Stimulated activated CD8-positive, alpha-beta memory T cell treated with anti-CD3 and anti-CD28 coated beads, Interleukin-15, amount 100 ng/mL, for 4 hours (primary cell): Measurements from ENCODE around the gene ZSWIM5.
"Not testable (repeated sequence)": the region's sequence is repeated elsewhere in the genome, so short reads cannot be mapped to it uniquely, and the experiment has no call there.

Experiments used
- DNase-seq, 2 donors: peaks; one replicate each; pipeline ENCODE4 v3.0.0-alpha.2; 2020; ENCODE audit warnings: low read depth in 2 of 2

ZSWIM5 gene

GRCh38 chr1:45141247-45142003 is 65.0 kb downstream of the ZSWIM5 start:
- DNase-seq = no peak

DNA sequence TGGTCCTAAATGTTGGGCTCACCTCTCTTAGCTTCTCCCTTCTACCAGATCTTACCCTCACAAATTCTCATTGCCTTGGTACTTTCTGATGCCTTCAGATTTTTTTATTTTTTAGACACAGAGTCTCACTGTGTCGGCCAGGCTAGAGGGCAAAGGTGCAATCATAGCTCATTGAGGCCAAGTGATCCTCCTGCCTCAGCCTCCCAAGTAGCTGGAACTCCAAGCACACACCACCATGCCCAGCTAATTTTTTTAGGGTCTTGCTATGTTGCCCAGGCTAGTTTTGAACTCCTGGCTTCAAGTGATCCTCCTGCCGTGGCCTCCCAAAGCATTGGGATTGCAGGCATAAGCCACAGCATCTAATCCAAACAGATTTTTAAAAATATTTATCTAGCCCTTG is 69.4 kb downstream of the ZSWIM5 start:
- DNase-seq = no peak

- DNase-seq = no peak
Observed at GRCh38 chr1:45135316-45135715, 71.1 kb downstream of the ZSWIM5 start.

DNA sequence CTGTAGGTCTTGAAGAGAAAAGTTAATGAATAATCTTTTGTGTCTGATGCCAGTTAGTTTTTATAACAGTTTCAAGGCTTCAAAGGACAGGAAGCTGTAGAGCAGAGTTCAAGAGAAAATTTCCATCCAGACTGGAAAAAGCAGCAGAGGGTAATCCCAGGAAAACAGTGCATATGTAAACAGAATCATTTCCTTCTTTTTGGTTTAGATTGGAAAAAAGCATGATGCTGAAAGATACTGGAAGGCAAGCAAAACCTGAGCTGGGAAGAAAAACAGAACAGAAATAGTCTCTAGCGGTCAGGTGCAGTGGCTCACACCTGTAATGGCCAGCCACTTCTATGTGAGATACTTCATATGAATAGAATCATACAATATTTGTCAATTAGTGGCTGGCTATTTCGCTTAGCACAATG is 71.9 kb downstream of the ZSWIM5 start:
- DNase-seq = no peak

- not testable (repeated sequence) for DNase-seq
Observed at GRCh38 chr1:45132719-45133118, 73.7 kb downstream of the ZSWIM5 start.

- no peak for DNase-seq
Observed at GRCh38 chr1:45123358-45123757, 83.0 kb downstream of the ZSWIM5 start.

DNA sequence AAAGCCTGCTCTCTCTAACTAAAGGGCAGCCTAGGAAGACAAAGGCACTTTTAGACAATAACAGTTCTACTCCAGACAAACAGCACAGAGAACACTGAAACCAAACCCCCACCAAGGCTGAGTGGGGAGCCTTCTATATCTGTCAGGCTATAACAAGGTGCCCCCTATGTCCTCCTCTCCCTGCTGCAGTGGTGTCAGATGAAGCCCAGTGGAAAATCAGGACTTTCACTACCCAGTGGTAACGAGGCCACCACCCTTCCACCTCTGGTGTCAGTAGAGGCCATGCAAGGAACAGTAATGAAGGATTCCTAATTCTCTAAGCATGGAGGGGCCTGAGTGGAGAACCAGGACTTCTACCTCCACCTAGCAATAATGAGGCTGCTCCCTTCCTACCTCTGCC is 83.7 kb downstream of the ZSWIM5 start:
- DNase-seq = no peak

DNA sequence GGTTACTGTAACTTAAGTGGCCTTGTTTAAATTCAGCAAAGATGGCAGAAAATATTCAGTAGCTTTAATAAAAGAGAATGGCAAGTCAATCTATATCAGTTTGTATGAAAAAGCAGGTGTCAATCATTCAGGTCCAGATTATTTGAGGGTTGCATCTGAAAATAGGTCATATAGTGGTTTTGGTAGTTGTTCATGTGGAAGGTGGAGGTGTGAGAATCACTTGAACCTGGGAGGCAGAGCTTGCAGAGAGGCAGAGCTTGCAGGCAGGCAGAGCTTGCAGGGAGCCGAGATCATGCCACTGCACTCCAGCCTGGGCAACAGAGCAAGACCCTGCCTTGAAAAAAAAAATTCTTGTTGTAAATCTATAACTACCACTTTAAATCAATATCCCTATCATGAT is 88.6 kb downstream of the ZSWIM5 start:
- no peak for DNase-seq

DNA sequence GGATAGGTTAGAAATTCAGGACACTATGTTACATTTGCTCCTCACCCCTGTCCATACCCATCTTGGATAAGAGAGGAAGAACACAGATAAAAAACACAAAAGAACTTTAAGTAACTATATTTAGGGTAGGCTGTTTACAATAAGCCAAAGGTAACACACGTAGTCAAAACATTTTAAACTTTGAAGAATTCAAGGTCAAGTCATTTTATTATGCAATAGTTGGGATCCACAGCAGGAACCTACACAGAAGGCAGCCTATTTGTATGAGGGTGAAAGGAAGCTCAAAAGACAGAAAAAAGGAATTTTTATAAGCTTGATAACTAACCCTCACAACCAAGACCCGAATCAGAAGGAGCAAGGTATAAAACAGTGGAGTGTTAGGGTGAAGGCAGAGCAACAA is 89.6 kb downstream of the ZSWIM5 start:
- no peak for DNase-seq

DNA sequence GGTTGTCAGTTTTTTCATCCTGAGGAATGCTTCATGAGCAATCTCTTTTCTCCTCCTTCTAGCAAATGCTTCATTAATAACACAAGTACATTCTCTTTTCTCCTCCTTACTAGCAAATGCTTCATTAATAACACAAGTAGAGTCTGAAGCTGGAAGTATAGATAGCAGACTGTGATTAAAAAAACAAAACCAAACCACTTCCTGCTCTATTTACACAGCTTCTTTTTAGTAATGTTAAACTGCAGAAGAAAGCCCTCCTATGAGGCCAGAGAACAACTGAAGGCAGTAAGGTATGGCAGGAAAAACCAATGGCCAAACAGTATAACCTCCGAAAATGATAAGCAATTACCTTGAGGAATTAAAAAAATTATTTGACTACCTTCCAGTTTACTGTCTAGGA is 90.1 kb downstream of the ZSWIM5 start:
- DNase-seq = no peak

GRCh38 chr1:45115198-45115597 is 91.2 kb downstream of the ZSWIM5 start:
- not testable (repeated sequence) for DNase-seq

DNA sequence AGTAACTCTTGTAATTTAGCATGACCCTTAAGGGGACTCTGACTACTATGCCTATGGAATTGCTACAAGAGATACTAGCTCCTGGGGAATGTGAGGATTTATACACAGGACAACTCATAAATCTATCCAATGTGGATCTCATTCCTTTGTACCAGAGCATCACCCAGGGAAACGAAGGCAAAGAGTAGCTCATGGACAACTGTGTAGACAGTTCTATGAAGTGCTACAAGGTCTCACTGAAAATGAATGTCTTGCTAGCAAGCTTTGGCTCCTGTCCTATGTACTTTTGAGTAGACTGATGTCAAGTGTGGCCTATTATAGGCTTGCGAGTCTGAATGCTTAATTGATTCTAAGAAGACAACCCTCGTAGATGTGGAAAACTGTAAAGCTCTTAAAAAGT is 93.7 kb downstream of the ZSWIM5 start:
- DNase-seq = no peak

DNA sequence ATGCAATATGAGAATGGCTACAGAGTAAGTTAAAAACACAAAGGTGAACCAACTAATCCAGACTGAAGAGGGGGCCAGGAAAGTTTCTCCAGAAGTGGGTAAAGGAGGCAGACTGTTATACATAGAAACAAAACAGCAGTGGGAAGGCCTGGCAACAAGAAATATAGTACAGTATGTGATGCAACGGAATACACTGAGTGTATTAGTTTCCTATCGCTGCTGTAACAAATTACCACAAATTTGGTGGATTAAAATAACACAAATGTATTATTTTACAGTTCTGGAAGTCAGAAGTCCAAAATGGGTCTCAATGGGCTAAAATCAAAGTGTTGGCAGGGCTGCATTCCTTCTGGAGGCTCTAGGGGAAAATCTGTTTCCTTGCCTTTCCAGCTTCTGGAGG is 95.2 kb downstream of the ZSWIM5 start:
- DNase-seq = no peak

GRCh38 chr1:45107782-45108181 is 98.6 kb downstream of the ZSWIM5 start:
- DNase-seq = no peak

- not testable (repeated sequence) for DNase-seq
Observed at GRCh38 chr1:45106864-45107263, 99.5 kb downstream of the ZSWIM5 start.

DNA sequence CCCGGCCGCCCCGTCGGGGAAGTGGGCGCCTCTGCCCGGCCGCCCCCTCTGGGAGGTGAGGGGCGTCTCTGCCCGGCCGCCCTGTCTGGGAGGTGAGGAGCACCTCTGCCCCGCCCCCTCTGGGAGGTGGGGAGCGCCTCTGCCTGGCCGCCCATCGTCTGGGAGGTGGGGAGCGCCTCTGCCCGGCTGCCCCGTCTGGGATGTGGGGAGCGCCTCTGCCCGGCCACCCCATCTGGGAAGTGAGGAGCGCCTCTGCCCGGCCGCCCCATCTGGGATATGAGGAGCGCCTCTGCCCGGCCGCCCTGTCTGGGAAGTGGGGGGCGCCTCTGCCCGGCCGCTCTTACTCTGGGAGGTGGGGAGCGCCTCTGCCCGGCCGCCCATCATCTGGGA is 100.3 kb downstream of the ZSWIM5 start:
- not testable (repeated sequence) for DNase-seq

DNA sequence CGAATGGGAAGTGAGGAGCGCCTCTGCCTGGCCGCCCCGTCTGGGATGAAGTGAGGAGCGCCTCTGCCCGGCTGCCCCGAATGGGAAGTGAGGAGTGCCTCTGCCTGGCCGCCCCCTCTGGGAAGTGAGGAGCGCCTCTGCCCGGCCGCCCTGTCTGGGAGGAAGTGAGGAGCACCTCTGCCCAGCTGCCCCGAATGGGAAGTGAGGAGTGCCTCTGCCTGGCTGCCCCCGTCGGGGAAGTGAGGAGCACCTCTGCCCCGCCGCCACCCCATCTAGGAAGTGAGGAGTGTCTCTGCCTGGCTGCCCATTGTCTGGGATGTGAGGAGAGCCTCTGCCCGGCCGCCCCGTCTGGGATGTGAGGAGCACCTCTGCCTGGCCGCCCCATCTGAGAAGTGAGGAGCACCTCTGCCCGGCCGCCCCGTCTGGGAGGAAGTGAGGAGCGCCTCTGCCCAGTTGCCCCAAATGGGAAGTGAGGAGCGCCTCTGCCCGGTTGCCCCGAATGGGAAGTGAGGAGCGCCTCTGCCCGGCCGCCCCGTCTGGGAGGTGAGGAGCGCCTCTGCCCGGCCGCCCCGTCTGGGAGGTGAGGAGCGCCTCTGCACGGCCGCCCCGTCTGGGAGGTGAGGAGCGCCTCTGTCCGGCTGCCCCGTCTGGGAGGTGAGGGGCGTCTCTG is 100.8 kb downstream of the ZSWIM5 start:
- DNase-seq = not testable (repeated sequence)

- no peak for DNase-seq
Observed at GRCh38 chr1:45103534-45103933, 102.9 kb downstream of the ZSWIM5 start.

DNA sequence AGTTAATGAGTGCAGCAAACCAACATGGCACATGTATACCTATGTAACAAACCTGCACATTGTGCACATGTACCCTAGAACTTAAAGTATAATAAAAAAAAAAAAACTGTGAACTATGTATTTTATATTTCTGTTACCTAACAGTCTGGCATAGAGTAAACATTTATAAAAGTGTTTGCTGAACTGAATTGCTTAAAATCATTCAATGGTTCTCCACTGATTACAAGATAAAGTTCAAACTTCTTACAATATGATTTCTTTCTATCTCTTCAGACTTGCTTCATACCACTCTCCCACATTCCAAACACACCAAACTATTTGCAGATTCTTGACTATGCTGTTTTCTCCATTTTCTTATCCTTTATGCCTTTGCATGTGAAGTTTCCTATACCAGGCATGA is 104.5 kb downstream of the ZSWIM5 start:
- no peak for DNase-seq

- DNase-seq = not testable (repeated sequence)
Observed at GRCh38 chr1:45101528-45101927, 104.9 kb downstream of the ZSWIM5 start.

- DNase-seq = no peak
Observed at GRCh38 chr1:45097944-45098343, 108.5 kb downstream of the ZSWIM5 start.

DNA sequence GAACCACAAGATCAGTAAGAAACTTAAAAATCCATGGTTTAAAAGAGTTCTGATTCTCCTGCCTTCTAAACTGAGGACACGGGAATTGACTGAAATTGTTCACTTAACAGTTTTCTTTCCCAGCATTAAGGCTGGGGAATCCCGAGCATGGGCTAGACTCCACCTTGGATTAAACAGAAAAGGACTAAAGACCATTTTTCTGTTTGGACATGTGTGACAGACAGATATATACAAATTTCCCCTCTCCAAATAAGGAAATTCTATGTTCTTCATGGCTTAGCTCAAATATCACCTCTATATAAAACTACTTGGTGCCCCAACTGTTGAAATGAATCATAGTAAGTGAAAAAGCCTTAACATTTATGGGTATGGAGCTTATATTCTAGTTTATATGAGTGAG is 109.3 kb downstream of the ZSWIM5 start:
- no peak for DNase-seq

DNA sequence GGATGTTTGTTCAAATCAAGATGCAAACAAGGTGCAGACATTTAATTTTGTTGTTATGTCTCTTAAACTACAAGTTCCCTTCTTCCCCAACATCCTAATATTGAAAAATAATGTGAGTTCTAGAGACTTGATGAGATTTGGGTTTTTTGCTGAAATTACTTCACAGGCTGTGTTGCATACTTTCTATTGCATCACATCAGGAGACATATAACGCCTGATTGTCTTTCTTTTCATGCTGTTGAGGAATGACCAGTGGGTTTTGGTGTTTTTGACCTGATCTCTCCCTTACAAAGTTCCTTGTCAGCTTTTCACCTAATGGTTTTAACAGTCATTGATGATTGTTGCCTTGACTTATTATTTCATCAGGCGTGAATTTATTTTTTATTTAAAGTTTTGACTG is 111.0 kb downstream of the ZSWIM5 start:
- no peak for DNase-seq

DNA sequence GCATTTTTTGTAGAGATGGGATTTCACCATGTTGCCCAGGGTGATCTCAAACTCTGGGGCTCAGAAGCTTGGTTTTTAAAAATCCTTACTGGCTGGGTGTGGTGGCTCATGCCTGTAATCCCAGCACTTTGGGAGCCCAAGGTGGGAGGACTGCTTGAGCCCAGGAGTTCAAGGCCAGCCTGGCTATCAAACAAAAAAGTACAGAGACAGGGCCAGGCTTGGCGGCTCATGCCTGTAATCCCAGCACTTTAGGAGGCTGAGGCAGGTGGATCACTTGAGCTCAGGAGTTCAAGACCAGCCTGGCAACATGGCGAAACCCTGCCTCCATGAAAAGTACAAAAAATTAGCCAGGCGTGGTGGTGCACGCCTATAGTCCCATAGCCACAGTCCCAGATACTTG is 112.0 kb downstream of the ZSWIM5 start:
- not testable (repeated sequence) for DNase-seq
